ENCODE measurements around the gene UGT1A5. TPM values are rescaled to one million over a fixed set of nuclear protein-coding genes. Genes with fewer than 3 reads are reported as not detected.

Gene UGT1A5
- total and polyA plus RNA-seq, 2 of the 8 experiments (the other 6 are each of a cell fraction or from before 2014, with no cell fraction given) = not detected

DNA sequence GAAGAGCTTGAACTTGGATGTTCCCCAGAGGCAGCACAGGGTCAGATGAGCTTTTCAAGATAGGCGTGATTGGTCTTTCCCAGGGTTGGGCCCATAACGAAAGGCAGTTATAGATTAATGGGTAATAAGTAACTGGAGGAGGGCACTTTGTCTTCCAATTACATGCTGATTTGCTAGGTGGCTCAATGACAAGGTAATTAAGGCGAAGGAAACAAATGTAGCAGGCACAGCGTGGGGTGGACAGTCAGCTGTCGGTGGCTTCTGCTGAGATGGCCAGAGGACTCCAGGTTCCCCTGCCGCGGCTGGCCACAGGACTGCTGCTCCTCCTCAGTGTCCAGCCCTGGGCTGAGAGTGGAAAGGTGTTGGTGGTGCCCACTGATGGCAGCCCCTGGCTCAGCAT is 5.8 kb downstream of the UGT1A5 start, which contains the start of gene UGT1A4:
Gene UGT1A4 (plus strand): TSS at position 185 of the 400 bp plus-strand sequence. CDS start 85 bp downstream, at position 270.
- Histone ChIP-seq H2BK120ac (replicated peaks; ENCODE audit: low read depth, low read length) (no peak within 1 kb of the TSS), H3K79me1 (ENCODE audit: low read depth, low read length) (no peaks in the 10 kb centered on the region), H2BK15ac (ENCODE audit: low read length) (no peak within 1 kb of the TSS), H3K4ac (replicated peaks; ENCODE audit: insufficient read length, low read depth, low read length) (no peak within 1 kb of the TSS), H3K36me3 (ENCODE audit: control insufficient read depth in 2 of 4, insufficient read depth in 4 of 4, low read length in 3 of 4) (no peaks in the 10 kb centered on the region), H3K14ac (ENCODE audit: insufficient read length) (no peak within 1 kb of the TSS), H2BK5ac (ENCODE audit: low read depth, low read length) (no peak within 1 kb of the TSS), H4K8ac (ENCODE audit: extremely low read depth, insufficient read depth, low read length) (no peak within 1 kb of the TSS), H3K18ac (ENCODE audit: extremely low read depth, low read length) (no peak within 1 kb of the TSS), H3K79me2 (ENCODE audit: control insufficient read depth in 1 of 2, insufficient read depth in 2 of 2, low read length in 2 of 2) (no peaks in the 10 kb centered on the region), H3K4me3 (ENCODE audit: extremely low read depth in 1 of 4, insufficient read depth in 2 of 4, low read depth in 3 of 4, low read length in 4 of 4) (no peak within 1 kb of the TSS), H3K9ac (replicated peaks in 1 of 4; ENCODE audit: extremely low read depth in 1 of 4, low read depth in 3 of 4, low read length in 3 of 4) (no peak within 1 kb of the TSS), H4K20me1 (replicated peaks in 1 of 2; ENCODE audit: control insufficient read depth in 1 of 2, insufficient read depth in 2 of 2, low read length in 2 of 2) (no peaks in the 10 kb centered on the region), H3K9me3 (ENCODE audit: insufficient read depth in 2 of 2, low read depth in 1 of 2, low read length in 1 of 2) (peaks cover 0 to 10% of the 10 kb centered on the region in 2 experiments; a peak in 2 of 4 replicates), H3K4me1 (replicated peaks in 1 of 4; ENCODE audit: control insufficient read depth in 3 of 4, insufficient read depth in 4 of 4, low read length in 3 of 4) (no peaks in the 10 kb centered on the region), H2AFZ (ENCODE audit: low read length) (no peak within 1 kb of the TSS), H3K23me2 (ENCODE audit: low read depth, low read length) (no peaks in the 10 kb centered on the region), H3K56ac (replicated peaks; ENCODE audit: insufficient read length, low read depth, low read length) (no peak within 1 kb of the TSS), H3K23ac (ENCODE audit: insufficient read length) (no peak within 1 kb of the TSS), H2AK5ac (ENCODE audit: low read depth, low read length) (no peak within 1 kb of the TSS), H3K27me3 (replicated peaks in 1 of 4; ENCODE audit: control insufficient read depth in 3 of 4, extremely low read depth in 1 of 4, insufficient read depth in 3 of 4, low read length in 3 of 4) (no peaks in the 10 kb centered on the region), H3K4me2 (ENCODE audit: insufficient read depth in 1 of 2, low read depth in 2 of 2, low read length in 2 of 2) (no peak within 1 kb of the TSS), H4K91ac (replicated peaks; ENCODE audit: insufficient read length, low read length) (no peak within 1 kb of the TSS), H2BK12ac (ENCODE audit: low read depth, low read length) (no peak within 1 kb of the TSS), H2BK20ac (ENCODE audit: low read length) (no peak within 1 kb of the TSS), H4K5ac (ENCODE audit: insufficient read length, low read depth, low read length) (no peak within 1 kb of the TSS), H3K27ac (ENCODE audit: low read depth, low read length) (no peak within 1 kb of the TSS)
- DNase-seq (ENCODE audit: low read depth in 1 of 2, low spot score in 2 of 2) = no peak
- FAIRE-seq = no peak
- WGBS, 2 experiments (ENCODE audit: extremely low coverage in 1 of 2, insufficient coverage in 1 of 2, insufficient read length in 1 of 2, insufficient replicate concordance in 2 of 2, low coverage in 1 of 2, low lambda C conversion rate in 2 of 2, missing lambda C conversion rate in 1 of 2) = 86% methylated on average over 7 of the region's 7 CpGs; no CpG with 5 or more reads in 1 of the 2 experiments
- CTCF ChIA-PET (ENCODE audit: partially characterized antibody) = no interaction called here
- POLR2A ChIA-PET (ENCODE audit: partially characterized antibody) = no interaction called here
- TF ChIP-seq RBBP5 (IDR thresholded peaks at IDR 0.05; ENCODE audit: borderline replicate concordance, low read depth, low read length) (no peak), SIRT6 (IDR thresholded peaks at IDR 0.05; ENCODE audit: low read length) (no peak), SIX5 (IDR thresholded peaks at IDR 0.05; ENCODE audit: low read depth, low read length) (no peak), BRCA1 (IDR thresholded peaks at IDR 0.05; ENCODE audit: low read depth, low read length) (no peak), EGR1 (IDR thresholded peaks at IDR 0.05; ENCODE audit: borderline replicate concordance, low read depth, low read length) (no peak), RNF2 (IDR thresholded peaks at IDR 0.05; ENCODE audit: borderline replicate concordance, low read depth, low read length, missing control alignments, poor library complexity, severe bottlenecking) (no peak), SP2 (IDR thresholded peaks at IDR 0.05; ENCODE audit: low read length) (no peak)

Data from H1 (cell line).